HepG2 (cell line): ENCODE measurements around the gene GAL3ST2. TPM values are rescaled to one million over a fixed set of nuclear protein-coding genes. Genes with fewer than 3 reads are reported as not detected.
A peak's percentile ranks its signal among the peaks of the same experiment; 100 is the strongest.

Source experiments
- AGO2 ChIP-seq: fragments of 200-400 bp; formaldehyde crosslinking; optimal IDR thresholded peaks from 2 replicates; pipeline ENCODE3; 2017; ENCODE audit warnings: mild to moderate bottlenecking, low read depth, low read length, moderate library complexity
- ARHGAP35 ChIP-seq: sonication (generic); formaldehyde crosslinking; IDR thresholded peaks from 2 replicates; pipeline ENCODE4 v1.9.0; 2022; ENCODE audit warnings: mild to moderate bottlenecking, inconsistent platforms, moderate library complexity, missing genetic modification reagents, borderline replicate concordance
- CBFB ChIP-seq: sonication (generic); formaldehyde crosslinking; IDR thresholded peaks from 2 replicates; pipeline ENCODE4 v1.4.0; 2020; ENCODE audit warnings: missing genetic modification reagents
- GFI1 ChIP-seq: sonication (generic); formaldehyde crosslinking; IDR thresholded peaks from 2 replicates; pipeline ENCODE4 v1.5.0; 2020; ENCODE audit warnings: missing genetic modification reagents, mild to moderate bottlenecking, borderline replicate concordance
- KDM1A ChIP-seq: IDR thresholded peaks from 2 replicates; pipeline ENCODE4 v1.6.1; 2016; ENCODE audit warnings: missing compliant biosample characterization
- MBD4 ChIP-seq: IDR thresholded peaks from 2 replicates; pipeline ENCODE4 v1.6.1; 2012; ENCODE audit warnings: low read length, inconsistent platforms, borderline replicate concordance
- PHF21A ChIP-seq: sonication (generic); formaldehyde crosslinking; IDR thresholded peaks from 2 replicates; pipeline ENCODE4 v1.5.0; 2020; ENCODE audit warnings: mild to moderate bottlenecking, missing genetic modification reagents
- PRMT3 ChIP-seq: sonication (generic); formaldehyde crosslinking; IDR thresholded peaks from 2 replicates; pipeline ENCODE4 v1.8.1; 2022; ENCODE audit warnings: low read depth, mild to moderate bottlenecking, moderate library complexity, missing genetic modification reagents, borderline replicate concordance
- TP53 ChIP-seq: sonication (generic); formaldehyde crosslinking; conservative IDR thresholded peaks from 2 replicates; pipeline ENCODE4 v1.4.0; 2020; ENCODE audit warnings: missing genetic modification reagents
- ZNF12 ChIP-seq: sonication (generic); formaldehyde crosslinking; IDR thresholded peaks from 2 replicates; pipeline ENCODE4 v1.5.0; 2020; ENCODE audit warnings: missing genetic modification reagents
- ZNF570 ChIP-seq: sonication (generic); formaldehyde crosslinking; IDR thresholded peaks from 2 replicates; pipeline ENCODE4 v1.4.0; 2020; ENCODE audit warnings: mild to moderate bottlenecking, missing genetic modification reagents, borderline replicate concordance
- ZNF792 ChIP-seq: IDR thresholded peaks from 2 replicates; pipeline ENCODE4 v1.6.1; 2016
- ZNF839 ChIP-seq: sonication (generic); formaldehyde crosslinking; IDR thresholded peaks from 2 replicates; pipeline ENCODE4 v1.4.0; 2020; ENCODE audit warnings: missing genetic modification reagents, mild to moderate bottlenecking, borderline replicate concordance
- polyA plus RNA-seq, 8 experiments: library from polyadenylated mRNA; depleted of rRNA in 3 of 8; stranded (reverse) in 7 of 8; unstranded in 1 of 8; fragments of >200 nt; fragmentation: Illumina TruSeq in 4 of 8; extraction: Trizol in 4 of 8; gene quantifications; 2 replicates each; pipeline versions ENCODE4 v1.2.1 to v1.2.3, GENCODE V29; 2011 to 2016; ENCODE audit warnings: low read depth in 4 of 8, missing spikeins in 1 of 8, mixed read lengths in 1 of 8; ENCODE audit not compliant: insufficient read depth in 1 of 8
- total RNA-seq, 5 experiments: library from RNA; depleted of rRNA; stranded (reverse); fragments of >200 nt; fragmentation: Illumina TruSeq; extraction: Trizol; gene quantifications; 2 replicates each; pipeline ENCODE4 v1.2.3, GENCODE V29; 2016; ENCODE audit warnings: low read depth in 1 of 5
- TF ChIP-seq, protein P1 (sequence below), 2 experiments: IDR thresholded peaks; 2 replicates each; pipeline ENCODE4 v1.6.1; 2011 to 2012; ENCODE audit warnings: low read length in 2 of 2, borderline replicate concordance in 1 of 2, low read depth in 1 of 2, mild to moderate bottlenecking in 1 of 2, moderate library complexity in 1 of 2
- TF ChIP-seq, protein P2 (sequence below): sonication (generic); formaldehyde crosslinking; IDR thresholded peaks from 2 replicates; pipeline ENCODE4 v1.4.0; 2020; ENCODE audit warnings: missing genetic modification reagents
- TF ChIP-seq, protein P3 (sequence below): sonication (generic); formaldehyde crosslinking; IDR thresholded peaks from 2 replicates; pipeline ENCODE4 v1.5.0; 2020; ENCODE audit warnings: missing genetic modification reagents, mild to moderate bottlenecking, borderline replicate concordance
- TF ChIP-seq, protein P4 (sequence below): conservative IDR thresholded peaks from 2 replicates; pipeline ENCODE4 v1.6.1; 2018; ENCODE audit warnings: missing genetic modification reagents
- TF ChIP-seq, protein P5 (sequence below): sonication (generic); formaldehyde crosslinking; IDR thresholded peaks from 2 replicates; pipeline ENCODE4 v1.4.0; 2020; ENCODE audit warnings: missing genetic modification reagents
- TF ChIP-seq, protein P6 (sequence below): sonication (generic); formaldehyde crosslinking; IDR thresholded peaks from 2 replicates; pipeline ENCODE4 v1.4.0; 2020; ENCODE audit warnings: missing genetic modification reagents, borderline replicate concordance

GAL3ST2 gene
- total and polyA plus RNA-seq, 2 of the 13 experiments (the other 11 are each of a cell fraction or from before 2014, with no cell fraction given): 0.17 to 0.20 TPM

DNA sequence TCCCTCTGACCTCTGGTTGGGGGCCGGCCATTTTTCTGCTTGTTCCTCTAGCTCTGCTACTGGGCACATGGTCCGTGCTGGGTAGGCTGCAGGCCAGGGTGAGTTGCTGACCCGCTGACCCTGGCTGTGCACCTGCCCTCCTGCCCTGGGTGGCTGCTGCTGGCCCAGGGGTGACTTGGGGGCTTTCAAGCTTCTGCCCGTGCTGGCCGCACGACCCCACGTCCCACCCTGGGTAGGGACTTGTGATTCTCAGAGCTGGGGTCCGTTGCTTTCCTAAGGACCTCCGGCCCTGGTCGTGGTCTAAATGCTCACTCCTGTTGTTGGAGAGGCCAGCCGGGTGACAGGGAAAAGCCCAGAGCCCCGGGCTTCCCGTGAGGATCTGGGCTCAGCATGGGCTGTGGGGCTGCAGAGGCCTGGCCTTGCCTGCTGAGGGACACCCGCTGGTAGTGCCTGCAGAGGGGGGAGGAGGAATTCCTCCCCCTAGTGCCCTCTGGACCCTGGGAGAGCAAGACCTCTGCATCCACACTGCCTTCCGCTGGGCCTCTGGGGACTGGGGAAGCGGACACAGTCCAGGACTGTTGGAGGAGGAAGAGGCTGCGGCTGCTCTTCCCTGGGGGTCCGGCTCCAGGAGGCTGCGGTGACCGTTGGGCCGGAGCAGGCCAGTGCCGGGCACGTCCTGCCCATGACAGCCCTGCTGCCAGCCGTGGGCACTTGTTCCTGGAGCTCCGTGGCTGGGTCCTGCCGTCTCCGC lies 6.3 kb upstream of the GAL3ST2 start (continued):
- TF ChIP-seq, protein P1, sequence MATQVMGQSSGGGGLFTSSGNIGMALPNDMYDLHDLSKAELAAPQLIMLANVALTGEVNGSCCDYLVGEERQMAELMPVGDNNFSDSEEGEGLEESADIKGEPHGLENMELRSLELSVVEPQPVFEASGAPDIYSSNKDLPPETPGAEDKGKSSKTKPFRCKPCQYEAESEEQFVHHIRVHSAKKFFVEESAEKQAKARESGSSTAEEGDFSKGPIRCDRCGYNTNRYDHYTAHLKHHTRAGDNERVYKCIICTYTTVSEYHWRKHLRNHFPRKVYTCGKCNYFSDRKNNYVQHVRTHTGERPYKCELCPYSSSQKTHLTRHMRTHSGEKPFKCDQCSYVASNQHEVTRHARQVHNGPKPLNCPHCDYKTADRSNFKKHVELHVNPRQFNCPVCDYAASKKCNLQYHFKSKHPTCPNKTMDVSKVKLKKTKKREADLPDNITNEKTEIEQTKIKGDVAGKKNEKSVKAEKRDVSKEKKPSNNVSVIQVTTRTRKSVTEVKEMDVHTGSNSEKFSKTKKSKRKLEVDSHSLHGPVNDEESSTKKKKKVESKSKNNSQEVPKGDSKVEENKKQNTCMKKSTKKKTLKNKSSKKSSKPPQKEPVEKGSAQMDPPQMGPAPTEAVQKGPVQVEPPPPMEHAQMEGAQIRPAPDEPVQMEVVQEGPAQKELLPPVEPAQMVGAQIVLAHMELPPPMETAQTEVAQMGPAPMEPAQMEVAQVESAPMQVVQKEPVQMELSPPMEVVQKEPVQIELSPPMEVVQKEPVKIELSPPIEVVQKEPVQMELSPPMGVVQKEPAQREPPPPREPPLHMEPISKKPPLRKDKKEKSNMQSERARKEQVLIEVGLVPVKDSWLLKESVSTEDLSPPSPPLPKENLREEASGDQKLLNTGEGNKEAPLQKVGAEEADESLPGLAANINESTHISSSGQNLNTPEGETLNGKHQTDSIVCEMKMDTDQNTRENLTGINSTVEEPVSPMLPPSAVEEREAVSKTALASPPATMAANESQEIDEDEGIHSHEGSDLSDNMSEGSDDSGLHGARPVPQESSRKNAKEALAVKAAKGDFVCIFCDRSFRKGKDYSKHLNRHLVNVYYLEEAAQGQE (IDR thresholded peaks at IDR 0.05; ENCODE audit: borderline replicate concordance in 1 of 2, low read depth in 1 of 2, low read length in 2 of 2): peak in 1 of 2 experiments; percentile 55; a peak in 1 of 4 replicates
- TF ChIP-seq, protein P2, sequence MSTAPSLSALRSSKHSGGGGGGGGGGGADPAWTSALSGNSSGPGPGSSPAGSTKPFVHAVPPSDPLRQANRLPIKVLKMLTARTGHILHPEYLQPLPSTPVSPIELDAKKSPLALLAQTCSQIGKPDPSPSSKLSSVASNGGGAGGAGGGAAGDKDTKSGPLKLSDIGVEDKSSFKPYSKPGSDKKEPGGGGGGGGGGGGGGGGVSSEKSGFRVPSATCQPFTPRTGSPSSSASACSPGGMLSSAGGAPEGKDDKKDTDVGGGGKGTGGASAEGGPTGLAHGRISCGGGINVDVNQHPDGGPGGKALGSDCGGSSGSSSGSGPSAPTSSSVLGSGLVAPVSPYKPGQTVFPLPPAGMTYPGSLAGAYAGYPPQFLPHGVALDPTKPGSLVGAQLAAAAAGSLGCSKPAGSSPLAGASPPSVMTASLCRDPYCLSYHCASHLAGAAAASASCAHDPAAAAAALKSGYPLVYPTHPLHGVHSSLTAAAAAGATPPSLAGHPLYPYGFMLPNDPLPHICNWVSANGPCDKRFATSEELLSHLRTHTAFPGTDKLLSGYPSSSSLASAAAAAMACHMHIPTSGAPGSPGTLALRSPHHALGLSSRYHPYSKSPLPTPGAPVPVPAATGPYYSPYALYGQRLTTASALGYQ: peak; percentile 83
- TF ChIP-seq ZNF570 (CRISPR knock-in tag): no peak
- TF ChIP-seq ZNF839 (CRISPR knock-in tag): peak; percentile 69; the same call in 1 of the 2 replicates
- peak; percentile 57 for TF ChIP-seq KDM1A (CRISPR knock-in tag)
- TF ChIP-seq, protein P3, sequence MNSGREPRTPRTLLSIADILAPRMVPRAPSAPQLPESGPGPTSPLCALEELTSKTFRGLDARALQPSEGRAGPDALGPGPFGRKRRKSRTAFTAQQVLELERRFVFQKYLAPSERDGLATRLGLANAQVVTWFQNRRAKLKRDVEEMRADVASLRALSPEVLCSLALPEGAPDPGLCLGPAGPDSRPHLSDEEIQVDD: peak; percentile 77; the same call in 1 of the 2 replicates
- no peak for TF ChIP-seq GFI1 (CRISPR knock-in tag)
- peak; percentile 98 for TF ChIP-seq ZNF792 (CRISPR knock-in tag)
- peak; percentile 68 for TF ChIP-seq ARHGAP35 (CRISPR knock-in tag)
- TF ChIP-seq, protein P4, sequence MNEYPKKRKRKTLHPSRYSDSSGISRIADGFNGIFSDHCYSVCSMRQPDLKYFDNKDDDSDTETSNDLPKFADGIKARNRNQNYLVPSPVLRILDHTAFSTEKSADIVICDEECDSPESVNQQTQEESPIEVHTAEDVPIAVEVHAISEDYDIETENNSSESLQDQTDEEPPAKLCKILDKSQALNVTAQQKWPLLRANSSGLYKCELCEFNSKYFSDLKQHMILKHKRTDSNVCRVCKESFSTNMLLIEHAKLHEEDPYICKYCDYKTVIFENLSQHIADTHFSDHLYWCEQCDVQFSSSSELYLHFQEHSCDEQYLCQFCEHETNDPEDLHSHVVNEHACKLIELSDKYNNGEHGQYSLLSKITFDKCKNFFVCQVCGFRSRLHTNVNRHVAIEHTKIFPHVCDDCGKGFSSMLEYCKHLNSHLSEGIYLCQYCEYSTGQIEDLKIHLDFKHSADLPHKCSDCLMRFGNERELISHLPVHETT (CRISPR knock-in tag): peak; percentile 48; the same call in 1 of the 2 replicates
- TF ChIP-seq MBD4: no peak
- TF ChIP-seq CBFB (CRISPR knock-in tag): peak; percentile 92
- no peak for TF ChIP-seq PRMT3 (CRISPR knock-in tag)
- TF ChIP-seq TP53 (CRISPR knock-in tag): peak; percentile 65; the same call in 1 of the 2 replicates
- TF ChIP-seq ZNF12 (CRISPR knock-in tag): peak; percentile 68
- TF ChIP-seq PHF21A (CRISPR knock-in tag): peak; percentile 85
- TF ChIP-seq, protein P5, sequence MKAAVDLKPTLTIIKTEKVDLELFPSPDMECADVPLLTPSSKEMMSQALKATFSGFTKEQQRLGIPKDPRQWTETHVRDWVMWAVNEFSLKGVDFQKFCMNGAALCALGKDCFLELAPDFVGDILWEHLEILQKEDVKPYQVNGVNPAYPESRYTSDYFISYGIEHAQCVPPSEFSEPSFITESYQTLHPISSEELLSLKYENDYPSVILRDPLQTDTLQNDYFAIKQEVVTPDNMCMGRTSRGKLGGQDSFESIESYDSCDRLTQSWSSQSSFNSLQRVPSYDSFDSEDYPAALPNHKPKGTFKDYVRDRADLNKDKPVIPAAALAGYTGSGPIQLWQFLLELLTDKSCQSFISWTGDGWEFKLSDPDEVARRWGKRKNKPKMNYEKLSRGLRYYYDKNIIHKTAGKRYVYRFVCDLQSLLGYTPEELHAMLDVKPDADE: 0 out of 2 replicates have a peak, but pooled peaks have one; percentile 1
- TF ChIP-seq, protein P6, sequence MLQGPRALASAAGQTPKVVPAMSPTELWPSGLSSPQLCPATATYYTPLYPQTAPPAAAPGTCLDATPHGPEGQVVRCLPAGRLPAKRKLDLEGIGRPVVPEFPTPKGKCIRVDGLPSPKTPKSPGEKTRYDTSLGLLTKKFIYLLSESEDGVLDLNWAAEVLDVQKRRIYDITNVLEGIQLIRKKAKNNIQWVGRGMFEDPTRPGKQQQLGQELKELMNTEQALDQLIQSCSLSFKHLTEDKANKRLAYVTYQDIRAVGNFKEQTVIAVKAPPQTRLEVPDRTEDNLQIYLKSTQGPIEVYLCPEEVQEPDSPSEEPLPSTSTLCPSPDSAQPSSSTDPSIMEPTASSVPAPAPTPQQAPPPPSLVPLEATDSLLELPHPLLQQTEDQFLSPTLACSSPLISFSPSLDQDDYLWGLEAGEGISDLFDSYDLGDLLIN (CRISPR knock-in tag): no peak; the same call in 1 of the 2 replicates
- peak; percentile 86 for TF ChIP-seq AGO2
